Measurements from ENCODE around the gene TCP11L1.
A peak's percentile ranks its signal among the peaks of the same experiment; 100 is the strongest.

The TCP11L1 gene, protein sequence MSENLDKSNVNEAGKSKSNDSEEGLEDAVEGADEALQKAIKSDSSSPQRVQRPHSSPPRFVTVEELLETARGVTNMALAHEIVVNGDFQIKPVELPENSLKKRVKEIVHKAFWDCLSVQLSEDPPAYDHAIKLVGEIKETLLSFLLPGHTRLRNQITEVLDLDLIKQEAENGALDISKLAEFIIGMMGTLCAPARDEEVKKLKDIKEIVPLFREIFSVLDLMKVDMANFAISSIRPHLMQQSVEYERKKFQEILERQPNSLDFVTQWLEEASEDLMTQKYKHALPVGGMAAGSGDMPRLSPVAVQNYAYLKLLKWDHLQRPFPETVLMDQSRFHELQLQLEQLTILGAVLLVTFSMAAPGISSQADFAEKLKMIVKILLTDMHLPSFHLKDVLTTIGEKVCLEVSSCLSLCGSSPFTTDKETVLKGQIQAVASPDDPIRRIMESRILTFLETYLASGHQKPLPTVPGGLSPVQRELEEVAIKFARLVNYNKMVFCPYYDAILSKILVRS

DNA sequence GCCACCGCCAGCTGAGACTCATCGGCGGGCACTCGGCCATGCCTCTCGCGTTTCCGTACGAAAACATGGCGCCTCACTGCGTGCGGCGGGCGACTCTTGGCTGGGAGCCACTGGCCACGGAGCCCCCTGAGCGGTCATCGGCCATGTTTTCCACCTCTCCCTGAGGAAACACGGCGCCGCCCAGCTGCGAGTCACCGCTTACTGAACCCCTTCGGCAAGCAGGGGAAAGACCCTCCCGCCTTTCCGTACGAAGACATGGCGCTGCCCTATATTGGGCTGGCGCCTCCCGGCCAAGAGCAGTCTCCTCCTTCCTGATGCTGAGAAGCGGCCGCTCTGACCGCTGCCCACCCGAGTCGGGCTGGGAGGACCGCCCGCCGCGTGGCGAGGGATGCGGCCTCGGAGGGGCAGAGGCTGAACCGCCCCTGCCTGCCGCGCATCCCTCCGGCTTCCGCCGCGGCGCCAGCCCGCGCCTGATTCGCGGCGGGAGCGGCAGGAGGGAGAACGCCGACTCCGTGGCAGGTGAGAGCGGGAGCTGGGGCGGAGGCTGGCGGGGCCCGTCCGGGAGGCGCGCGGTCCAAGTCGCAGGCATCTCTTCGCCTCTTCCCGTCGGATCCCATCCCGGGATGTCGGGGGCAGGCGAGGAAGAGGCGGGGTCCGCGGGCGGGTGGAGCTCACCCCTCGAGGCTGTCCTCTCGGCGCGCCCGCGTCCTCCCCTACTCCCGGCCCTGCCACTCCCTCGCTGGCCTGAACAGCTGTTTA lies at the start of gene TCP11L1:
Gene TCP11L1, plus strand, starts transcription at position 299 of the 759 bp plus-strand sequence. CDS start 4,202 bp downstream, outside the sequence.
- DNase-seq = peak; percentile 96 to 97 (median 97)

DNA sequence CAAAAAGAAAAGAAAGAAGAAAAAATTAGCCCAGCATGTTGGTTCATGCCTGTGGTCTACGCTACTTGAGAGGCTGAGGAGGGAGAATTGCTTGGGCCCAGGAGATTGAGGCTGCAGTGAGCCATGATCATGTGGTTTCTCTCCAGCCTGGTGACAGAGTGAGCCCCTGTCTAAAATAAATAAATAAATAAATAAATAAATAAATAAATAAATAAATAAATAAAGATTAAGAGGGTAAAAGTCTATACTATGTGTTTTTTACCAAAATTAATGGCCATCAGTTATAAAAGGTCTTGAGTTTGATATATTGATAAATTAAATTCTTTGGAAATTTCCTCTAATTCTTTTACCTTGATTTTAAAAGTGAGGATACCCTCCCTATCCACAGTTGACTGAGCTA lies 48.9 kb upstream of the TCP11L1 start:
- DNase-seq = no peak

DNA sequence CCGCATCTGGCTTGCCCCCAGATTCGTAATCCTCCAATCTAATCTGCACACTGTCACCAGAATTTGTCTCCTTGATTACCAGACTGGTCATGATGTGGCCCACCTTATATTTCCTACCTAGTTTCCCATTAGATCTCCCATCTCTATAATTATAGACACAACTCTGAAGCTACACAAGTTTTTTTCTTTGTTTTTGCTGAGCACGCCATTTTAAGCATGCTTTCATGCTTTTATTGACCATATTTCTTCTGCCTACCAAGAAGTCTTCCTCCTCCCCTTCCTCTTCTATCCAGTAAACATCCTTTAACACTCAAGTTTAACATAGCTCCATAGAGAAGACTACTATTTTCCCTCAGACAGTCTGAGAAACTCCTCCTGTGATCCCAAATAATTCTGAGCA lies 47.9 kb upstream of the TCP11L1 start:
- no peak for DNase-seq

DNA sequence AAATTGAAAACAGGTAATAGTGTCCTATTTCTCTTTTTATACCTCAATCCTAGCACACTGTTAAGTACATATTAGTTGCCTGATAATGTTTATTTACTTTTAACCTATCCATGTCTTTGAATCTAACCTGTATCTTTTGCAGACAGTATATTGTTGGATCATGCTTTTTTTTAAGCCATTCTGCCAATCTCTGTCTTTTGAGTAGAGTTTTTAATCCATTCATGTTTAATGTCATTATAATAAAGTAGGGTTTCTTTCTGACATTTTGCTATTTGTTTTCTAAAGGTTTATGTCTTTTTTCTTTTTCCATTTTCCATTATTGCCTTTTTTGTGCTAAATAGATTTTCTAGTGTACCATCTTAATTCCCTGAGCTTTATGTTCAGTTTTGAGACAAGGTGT lies 47.5 kb upstream of the TCP11L1 start:
- DNase-seq = no peak

DNA sequence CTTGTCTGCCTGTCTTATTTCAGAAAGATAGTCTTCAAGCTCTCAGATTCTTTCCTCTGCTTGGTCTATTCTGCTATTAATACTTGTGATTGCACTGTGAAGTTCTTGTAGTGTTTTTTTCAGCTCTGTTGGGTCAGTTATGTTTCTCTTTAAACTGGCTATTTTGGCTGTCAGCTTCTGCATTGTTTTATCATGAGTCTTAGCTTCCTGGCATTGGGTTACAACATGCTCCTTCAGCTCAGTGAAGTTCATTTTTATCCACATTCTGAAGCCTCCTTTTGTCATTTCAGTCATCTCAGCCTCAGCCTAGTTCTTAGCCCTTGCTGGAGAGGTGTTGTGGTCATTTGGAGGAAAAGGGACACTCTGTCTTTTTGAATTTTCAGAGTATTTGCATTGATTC lies 39.2 kb upstream of the TCP11L1 start:
- no peak for DNase-seq

DNA sequence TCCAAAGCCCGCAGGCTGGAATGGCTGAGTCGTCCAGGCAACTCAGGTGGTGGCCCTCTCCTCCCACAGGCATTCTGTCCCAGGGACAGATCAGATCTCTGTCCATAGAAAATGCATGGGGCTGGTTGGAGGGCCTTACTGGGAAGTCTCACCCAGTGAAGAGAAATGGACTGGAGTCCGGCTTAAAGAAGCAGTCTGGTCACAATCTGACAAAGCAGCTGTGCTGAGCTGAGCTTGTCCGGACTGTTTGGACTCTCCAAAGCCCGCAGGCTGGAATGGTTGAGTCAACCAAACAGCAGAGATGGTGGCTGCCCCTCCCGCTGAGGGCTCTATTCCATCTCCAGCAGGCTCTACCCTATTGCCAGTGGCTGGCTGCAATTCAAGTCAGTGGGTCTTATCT lies 38.1 kb upstream of the TCP11L1 start:
- no peak for DNase-seq

DNA sequence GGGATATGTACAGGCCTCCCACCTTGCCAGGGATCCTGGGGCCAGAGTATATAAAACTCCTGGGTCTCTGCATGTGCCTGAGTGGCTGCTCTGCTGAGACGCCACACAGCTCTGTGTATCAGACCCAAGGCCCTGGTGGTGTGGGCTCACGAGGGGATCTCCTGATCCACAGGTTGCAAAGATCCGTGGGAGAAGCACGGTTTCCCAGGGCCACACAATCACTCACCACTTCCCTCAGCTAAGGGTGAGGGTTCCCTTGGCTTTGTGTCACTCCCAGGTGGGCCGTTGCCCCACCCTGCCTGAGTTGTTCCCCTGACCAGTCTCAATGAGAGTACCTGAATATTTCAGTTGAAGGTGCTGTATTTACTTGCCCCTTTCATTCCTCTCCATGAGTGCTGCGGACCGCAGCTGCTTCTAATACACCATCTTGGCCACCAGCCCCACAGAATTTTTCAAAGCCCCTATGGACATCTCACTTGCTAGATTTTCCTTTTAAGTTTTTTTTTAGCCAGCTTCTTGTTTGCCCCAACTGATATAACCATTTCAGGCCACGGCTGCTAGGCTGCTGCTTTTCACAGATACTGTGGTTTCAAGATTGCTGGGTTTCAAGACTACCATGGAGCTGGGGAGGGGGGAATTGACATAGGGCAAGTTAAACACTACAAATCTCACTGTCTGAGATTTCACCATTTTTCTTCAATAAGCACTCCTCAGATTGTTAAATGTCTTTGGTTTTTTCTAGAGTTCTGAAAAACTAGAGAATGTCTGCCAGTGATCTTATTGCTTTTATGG lies 37.4 kb upstream of the TCP11L1 start:
- DNase-seq = no peak

DNA sequence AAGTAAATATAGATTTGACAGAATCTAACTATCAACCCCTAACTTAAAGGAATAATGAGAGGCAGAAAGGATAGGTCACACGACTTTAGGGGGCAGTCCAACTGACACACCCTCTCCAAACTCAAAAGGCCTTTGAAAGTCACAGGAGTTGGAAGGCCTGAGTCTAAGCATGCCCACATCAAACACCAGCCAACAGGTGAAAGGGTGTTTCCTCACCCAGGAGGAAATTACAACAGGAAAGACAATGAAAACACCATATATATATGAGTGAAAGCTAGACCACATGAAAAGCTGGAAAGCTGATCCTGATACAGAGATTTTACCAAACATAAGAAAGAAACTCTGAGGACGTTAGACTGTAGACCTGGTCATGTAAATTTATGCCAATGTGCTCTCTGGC lies 34.2 kb upstream of the TCP11L1 start:
- no peak for DNase-seq

DNA sequence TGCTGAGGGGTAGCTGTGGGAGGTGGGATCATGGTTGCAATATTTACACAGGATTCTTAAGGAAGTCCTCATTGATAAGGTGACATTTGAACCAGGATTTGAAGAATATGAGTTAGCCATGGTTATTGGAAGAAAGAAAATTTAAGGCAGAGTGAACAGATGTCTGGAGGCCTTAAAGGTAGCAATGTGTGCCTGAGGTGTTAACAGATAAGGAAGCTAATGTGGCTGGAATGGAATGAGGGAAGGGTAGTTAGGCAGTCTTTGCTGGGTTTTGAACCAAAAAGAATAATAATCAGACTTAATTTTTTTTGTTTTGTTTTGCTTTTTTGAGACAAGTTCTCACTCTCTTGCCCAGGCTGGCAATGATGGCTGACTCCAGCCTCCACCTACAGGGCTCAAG lies 33.4 kb upstream of the TCP11L1 start:
- DNase-seq = no peak

DNA sequence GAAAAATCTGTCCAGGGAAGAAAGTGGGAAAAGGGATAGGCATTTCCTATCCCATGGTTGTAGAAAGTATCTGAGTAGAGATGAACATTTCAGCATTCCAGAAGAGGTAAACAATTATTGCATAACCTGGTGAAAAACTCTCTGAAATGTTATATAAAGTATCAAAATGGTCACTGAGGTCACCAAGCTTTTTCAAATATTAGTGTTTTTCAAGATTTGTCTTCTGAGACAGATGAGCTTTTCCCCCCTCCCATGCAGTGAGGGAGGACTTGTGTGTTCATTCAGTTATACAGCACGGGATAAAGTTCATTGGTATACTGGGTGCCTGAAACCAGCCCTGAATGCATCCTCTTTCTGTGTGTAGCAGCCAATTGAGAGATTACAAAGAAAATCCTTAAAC lies 25.6 kb upstream of the TCP11L1 start:
- no peak for DNase-seq

DNA sequence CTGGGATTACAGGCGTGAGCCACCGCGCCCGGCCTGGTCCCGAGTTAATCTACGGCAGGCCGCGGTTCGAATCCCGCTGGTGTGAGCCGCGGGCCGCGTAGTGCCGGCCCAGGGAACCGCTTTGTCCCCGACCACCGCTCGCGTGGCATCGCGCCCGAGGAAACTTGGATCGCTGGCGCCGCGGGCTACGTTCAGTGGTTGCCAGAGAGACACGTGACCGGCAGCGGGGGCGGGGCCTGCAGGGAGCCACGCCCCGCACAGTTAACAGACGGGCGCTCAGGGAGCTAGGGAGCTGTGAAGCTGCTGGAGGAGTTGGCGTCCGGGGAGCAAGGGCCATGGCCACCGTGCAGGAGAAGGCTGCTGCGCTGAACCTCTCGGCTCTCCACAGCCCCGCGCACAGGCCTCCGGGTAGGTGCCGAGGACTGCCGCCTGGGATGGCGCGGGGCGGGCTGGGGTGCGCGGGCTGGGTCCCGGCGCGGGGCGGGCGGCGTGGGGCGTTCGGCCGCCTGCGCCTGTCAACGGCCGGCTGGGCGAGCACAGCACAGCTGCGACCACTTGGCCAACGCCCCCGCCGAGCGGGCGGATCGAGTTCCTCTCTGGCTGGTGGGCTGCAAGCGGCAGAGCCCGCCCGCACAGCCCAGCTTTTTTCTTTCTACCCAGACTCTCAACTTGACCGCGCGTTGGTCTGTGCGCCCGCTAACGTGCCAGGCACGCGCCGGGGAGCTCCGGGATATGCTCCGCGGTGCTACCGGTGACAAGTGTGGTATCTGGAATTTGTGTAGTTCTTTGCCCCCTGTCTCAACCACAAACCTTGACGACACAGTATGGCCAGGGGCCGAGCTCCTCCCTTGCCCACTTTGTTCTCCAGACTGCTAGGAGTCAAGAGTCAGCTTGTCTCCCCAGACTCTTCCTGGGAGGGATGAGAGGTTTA lies 23.5 kb upstream of the TCP11L1 start, which contains the start of gene DEPDC7:
Gene DEPDC7, plus strand, starts transcription at position 258 of the 931 bp plus-strand sequence. Its CDS starts 78 bp downstream, at position 336.
- peak; percentile 94 to 97 (median 95) for DNase-seq

DNA sequence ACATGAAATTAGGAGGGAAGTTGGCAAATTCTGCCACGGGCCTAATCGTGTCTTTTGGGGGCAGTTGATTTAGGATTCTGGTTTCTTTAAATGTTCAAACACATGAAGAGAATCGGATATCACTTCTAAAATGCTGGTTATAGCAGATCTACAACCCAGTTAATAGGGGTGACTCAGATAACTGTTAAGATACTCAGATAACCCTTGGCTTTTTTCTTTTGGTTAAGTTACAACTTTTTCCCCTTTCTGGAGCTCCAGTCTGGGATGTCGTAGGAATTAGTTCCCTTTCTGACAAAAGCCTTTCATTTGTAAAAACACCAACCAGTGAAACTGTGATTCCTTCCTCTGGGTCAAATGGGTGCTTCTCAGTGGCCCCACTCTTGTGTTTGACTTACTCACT lies 22.7 kb upstream of the TCP11L1 start:
- no peak for DNase-seq

DNA sequence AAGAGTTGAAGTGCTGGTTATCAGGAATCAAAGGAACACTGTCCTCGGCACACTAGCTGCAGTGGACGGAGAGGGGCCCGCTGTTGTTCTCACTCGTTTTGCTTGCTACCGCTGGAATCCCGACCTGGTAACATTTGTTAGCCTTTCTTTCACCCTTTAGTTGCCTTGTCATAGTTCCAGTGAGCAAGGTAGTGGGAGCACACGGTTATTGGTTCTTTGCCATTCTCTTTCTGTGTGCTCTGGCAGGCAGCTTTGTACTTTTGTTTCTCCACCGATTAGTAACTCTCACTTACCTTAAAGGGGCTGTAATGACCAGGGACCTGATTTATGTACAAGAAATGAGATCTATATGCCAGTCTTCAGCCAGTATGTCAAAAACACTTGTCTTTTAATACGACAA lies 21.9 kb upstream of the TCP11L1 start:
- no peak for DNase-seq

DNA sequence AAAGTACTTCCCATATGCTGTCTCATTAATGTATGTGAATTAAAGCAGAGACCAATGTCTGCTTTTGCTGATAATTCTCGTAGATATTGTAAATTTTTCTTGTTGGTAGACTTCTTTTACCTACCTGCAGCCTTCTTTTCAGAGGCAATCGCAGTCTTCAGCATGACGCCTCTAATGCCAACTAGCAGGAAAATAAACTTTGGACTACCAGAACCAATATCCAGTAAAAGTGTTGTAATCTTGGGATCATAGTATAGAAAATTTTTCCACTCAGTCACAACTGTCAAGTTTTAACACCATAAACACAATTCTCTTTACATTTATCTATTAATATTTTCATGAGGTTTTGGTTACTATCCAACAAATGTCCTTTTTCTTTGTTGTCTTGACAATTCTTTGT lies 21.4 kb upstream of the TCP11L1 start:
- DNase-seq = no peak

DNA sequence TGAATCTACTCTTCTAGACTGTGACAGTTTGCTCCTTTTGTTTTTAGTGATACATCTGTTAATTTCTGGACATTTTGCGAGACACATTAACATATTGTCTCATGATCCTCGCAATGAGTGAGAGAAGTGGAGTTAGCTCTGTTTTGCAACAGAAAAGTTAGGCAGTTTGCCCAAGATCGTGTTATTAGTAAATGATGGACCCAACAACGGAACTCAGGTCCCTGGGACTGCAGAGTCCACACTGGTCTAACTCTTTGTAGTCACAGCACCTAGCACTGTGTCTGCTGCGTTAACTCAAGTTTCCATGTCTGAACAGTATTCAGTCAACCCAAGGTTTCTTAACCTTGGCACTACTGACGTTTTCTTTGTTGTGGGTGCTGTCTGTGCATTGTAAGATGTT lies 20.5 kb upstream of the TCP11L1 start:
- no peak for DNase-seq

DNA sequence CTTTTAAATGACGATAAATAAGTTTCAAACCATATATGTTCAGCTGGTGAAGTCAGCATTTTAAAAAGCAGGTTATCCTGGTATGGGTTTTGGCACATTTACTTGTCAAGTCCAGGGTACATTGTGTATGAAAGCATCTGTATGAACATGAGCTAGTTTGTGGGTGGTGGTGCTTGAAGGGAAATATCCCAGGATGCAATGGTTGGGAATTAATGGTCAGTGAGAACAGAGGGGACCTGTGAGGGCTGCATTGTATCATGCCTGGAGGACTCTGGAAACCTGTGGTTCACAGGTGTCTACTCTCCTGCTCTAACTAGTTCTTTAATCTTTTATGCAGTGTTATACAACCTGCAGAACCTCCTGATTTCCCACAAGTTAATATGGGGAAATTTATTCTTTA lies 17.9 kb upstream of the TCP11L1 start:
- peak in 1 of 3 experiments; percentile 27 for DNase-seq

DNA sequence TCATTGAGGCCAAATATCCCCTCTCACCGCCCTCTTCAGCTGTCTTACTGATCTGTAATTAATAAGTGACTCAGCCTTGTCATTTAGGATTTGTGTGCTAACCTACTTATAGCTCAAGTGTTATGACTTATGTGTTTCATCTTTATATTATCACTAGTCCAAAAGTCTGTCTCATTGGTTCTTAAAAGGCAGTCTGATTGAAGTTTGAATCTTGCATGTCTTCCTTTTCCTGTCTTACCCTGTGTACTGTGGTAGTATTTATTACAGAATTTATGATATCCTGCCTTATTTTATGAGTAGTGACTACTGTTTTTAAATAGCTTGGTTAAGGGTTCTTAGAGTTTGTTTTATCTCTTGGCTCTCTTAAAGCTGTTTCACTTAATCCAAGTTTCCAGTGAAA lies 17.4 kb upstream of the TCP11L1 start:
- no peak for DNase-seq

DNA sequence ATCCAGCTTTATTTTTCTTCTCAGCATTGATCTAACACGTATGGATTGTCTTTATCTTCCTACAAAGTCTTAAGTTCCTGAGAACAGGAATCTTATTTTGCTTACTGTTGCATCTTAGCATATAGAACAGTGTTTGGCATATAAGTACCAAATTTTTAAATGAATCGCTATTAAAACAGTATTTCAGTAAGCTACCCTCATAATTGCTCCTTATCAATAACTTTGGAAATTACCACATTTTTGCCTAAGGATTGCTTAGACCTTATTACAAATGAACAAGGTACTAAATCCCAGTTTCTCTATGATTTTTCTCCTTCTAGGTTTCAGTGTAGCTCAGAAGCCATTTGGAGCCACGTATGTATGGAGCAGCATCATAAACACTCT lies 14.0 kb upstream of the TCP11L1 start:
- no peak for DNase-seq

DNA sequence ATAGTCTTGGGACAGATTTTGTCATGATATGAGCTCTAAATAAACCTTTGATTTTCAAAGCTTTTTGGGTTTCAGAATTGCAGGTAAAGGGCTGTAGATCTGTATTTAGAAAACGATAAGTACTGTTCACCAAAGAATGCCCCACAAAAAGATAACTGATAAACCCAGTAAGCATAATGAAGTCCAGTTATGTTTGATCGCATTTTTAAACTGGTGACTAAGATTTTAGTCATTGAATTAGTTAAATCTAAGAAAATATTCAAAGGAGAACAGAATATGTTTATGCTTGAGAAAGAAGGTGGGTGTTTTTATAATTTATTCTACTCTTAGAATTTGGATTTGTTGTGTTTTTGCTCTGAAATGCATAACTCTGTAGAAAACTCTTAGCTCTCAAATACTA lies 12.1 kb upstream of the TCP11L1 start:
- no peak for DNase-seq

DNA sequence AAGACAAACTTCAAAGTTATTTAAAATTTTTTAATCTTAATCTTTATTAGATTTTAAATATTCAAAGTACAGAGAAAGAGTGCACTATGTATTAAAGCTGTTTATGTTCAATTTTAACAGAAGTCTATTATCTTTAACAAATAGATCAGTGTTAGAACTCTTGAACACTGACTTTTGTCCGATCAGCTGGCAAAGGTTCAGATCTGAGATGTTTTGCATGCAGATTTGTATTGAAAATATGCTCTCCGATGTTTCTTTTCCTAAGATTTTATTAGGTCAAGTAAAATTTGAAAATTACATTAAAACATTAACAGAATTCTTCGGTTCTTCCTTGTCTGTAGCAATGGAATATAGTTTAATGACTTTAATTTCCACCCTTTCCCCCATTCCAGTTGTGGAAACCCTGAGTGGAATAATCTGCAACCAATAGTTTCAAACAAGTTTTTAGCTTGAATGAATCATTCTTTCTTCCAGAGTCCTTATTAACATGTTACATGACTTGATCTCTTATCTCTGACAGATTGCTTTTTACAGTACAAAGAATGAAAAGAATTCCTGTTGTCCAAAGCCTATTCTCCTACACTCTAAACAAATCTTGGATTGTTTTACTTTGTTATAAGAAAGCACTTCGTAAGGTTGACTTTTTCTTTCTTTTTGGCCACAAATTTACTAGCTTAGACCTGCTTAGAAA lies 11.4 kb upstream of the TCP11L1 start:
- DNase-seq = no peak

DNA sequence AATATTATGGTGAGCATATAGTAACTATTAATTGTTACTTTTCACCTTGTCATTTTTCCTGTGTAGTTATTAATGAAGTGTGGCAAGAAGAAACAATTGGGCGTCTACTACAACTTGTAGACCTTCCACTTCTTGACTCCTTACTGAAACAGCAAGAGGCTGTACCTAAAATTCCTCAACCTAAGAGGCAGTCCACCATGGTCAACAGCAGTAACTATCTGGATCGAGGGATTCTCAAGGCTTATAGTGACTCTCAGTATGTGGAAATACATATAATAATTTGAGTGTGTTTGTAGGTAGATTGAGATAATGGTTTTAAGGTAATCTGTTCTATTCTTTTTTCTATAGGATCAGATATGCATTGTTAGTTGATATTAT lies 10.8 kb upstream of the TCP11L1 start:
- DNase-seq = no peak

Measured in NCI-H1417 (cell line).